ENCODE results near the gene DAD1. TPM values are rescaled to one million over a fixed set of nuclear protein-coding genes. Genes with fewer than 3 reads are reported as not detected.

DAD1 gene
- total and polyA plus RNA-seq, 3 experiments from 2014 or later, result 329 to 622 (median 353) TPM

- CTCF ChIA-PET, result interaction anchor here (0.6 to 6.5 kb wide), 8 partner anchors 8 to 388 kb away, joined by 3 to 37 read pairs (median 6); partner anchors contain the start of gene OXA1L
- Histone ChIP-seq H3K9me3 (ENCODE audit: low read length) (no peaks in the 10 kb centered on the region), H3K4me3 (ENCODE audit: low read length) (peak within 1 kb of the TSS; percentile 90), H3K27ac (ENCODE audit: low read depth, low read length) (peak within 1 kb of the TSS; percentile 74), H3K4me1 (ENCODE audit: insufficient read depth, low read length) (peaks cover 10% of the 10 kb centered on the region), H3K36me3 (ENCODE audit: insufficient read depth, low read length) (peaks cover 12% of the 10 kb centered on the region), H3K27me3 (ENCODE audit: insufficient read depth, low read length, poor library complexity, severe bottlenecking) (no peaks in the 10 kb centered on the region)
- Mint-ChIP-seq H3K27me3 (peaks cover 0 to 3% of the 10 kb centered on the region in 2 donors), H3K4me1 (peaks cover 26 to 43% (median 36%) of the 10 kb centered on the region in 3 donors), H3K9me3 (no peaks in the 10 kb centered on the region), H3K27ac (peak within 1 kb of the TSS; percentile 69 to 97 (median 94)), H3K36me3 (peaks cover 14 to 34% (median 15%) of the 10 kb centered on the region in 3 donors), H3K4me3 (peak within 1 kb of the TSS; percentile 93 to 98 (median 96))
- DNase-seq, result peak; percentile 59 to 74 (median 63)
- POLR2A ChIA-PET, result interaction anchor here (0.5 to 2.8 kb wide), 8 partner anchors 9 to 329 kb away, joined by 3 to 51 read pairs (median 4); partner anchors contain the start of genes DAD1 and OXA1L
Observed at GRCh38 chr14:22598099-22598895, 9.3 kb upstream of the DAD1 start, which contains the start of gene ABHD4. ABHD4 (plus strand) TSS chr14:22598300; CDS start chr14:22598307, 7 bp downstream.

DNA sequence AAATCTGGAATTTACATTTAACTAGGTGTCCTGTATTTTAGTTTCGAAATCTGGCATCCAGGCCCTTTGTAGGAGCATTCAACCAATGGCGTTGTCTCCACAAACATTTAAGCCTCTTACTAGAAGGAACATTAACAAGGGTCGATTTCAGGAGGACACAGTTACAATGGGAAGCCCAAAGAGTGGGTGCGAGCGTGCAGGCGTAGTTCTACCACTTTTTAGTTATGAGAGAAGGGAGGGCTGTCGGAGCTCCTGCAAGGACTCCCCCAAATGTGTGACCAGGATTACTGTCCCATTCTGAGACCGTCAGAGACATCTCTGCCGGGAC, 8.7 kb upstream of the DAD1 start:
- DNase-seq, result no peak
- peaks cover 26 to 43% (median 36%) of the 10 kb centered on the region in 3 donors for H3K4me1 Mint-ChIP-seq
- H3K9me3 ChIP-seq (ENCODE audit: low read length), result no peaks in the 10 kb centered on the region
- ChIA-PET CTCF (interaction anchor here (0.6 to 6.5 kb wide), 5 partner anchors 8 to 389 kb away, joined by 3 to 37 read pairs (median 7); no protein-coding TSS in a partner anchor), POLR2A (interaction anchor here (0.7 to 2.8 kb wide), 4 partner anchors 9 to 226 kb away, joined by 3 to 51 read pairs (median 3); partner anchors contain the start of gene DAD1)
- H3K4me3 Mint-ChIP-seq, result peak overlapping the region; percentile 93 to 98 (median 96)
- peaks cover 6% of the 10 kb centered on the region for H3K36me3 ChIP-seq (ENCODE audit: insufficient read depth, low read length)
- H3K27ac ChIP-seq (ENCODE audit: low read depth, low read length), result peak overlapping the region; percentile 74
- H3K27me3 Mint-ChIP-seq, result peaks cover 0 to 7% of the 10 kb centered on the region in 2 donors
- H3K9me3 Mint-ChIP-seq, result no peaks in the 10 kb centered on the region
- peaks cover 10% of the 10 kb centered on the region for H3K4me1 ChIP-seq (ENCODE audit: insufficient read depth, low read length)
- H3K4me3 ChIP-seq (ENCODE audit: low read length), result peak overlapping the region; percentile 90
- H3K27ac Mint-ChIP-seq, result peak overlapping the region; percentile 52 to 96 (median 90)
- no peaks in the 10 kb centered on the region for H3K27me3 ChIP-seq (ENCODE audit: insufficient read depth, low read length, poor library complexity, severe bottlenecking)
- peaks cover 10 to 28% (median 11%) of the 10 kb centered on the region in 3 donors for H3K36me3 Mint-ChIP-seq

DNA sequence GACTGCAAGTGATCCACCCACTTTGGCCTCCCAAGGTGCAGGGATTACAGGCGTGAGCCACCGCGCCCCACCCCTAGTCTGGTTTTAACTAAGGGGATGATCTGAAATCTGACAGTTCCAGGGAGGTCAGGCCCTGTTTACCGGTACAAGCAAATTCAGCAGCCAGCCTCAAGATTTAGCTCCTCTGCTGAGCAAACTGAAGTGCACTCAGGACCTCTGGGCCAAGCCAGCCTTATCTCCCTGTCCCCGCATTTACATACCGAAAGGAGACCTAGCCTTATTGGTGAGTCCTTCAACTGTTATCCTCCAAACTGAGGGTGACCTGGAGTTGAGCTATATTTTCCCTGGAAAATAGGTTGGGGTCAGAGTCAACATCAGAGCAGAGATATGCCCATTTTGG, 8.2 kb upstream of the DAD1 start:
- Mint-ChIP-seq H3K27me3 (peaks cover 0 to 7% of the 10 kb centered on the region in 2 donors), H3K4me1 (peaks cover 24 to 43% (median 36%) of the 10 kb centered on the region in 3 donors), H3K9me3 (no peaks in the 10 kb centered on the region), H3K4me3 (peak overlapping the region in 6 of 7 donors; percentile 93 to 98 (median 96)), H3K36me3 (peaks cover 5 to 24% (median 7%) of the 10 kb centered on the region in 3 donors), H3K27ac (peak overlapping the region in 6 of 8 donors; percentile 21 to 91 (median 56))
- H3K4me3 ChIP-seq (ENCODE audit: low read length), result peak overlapping the region; percentile 90
- no peaks in the 10 kb centered on the region for H3K27me3 ChIP-seq (ENCODE audit: insufficient read depth, low read length, poor library complexity, severe bottlenecking)
- POLR2A ChIA-PET, result interaction anchor here (0.7 to 2.8 kb wide), 4 partner anchors 8 to 226 kb away, joined by 3 to 51 read pairs (median 3); partner anchors contain the start of gene DAD1
- CTCF ChIA-PET, result interaction anchor here (1.7 to 6.5 kb wide), 3 partner anchors 7 to 40 kb away, joined by 7 to 37 read pairs (median 8); no protein-coding TSS in a partner anchor
- DNase-seq, result no peak
- H3K36me3 ChIP-seq (ENCODE audit: insufficient read depth, low read length), result peaks cover 3% of the 10 kb centered on the region
- H3K9me3 ChIP-seq (ENCODE audit: low read length), result no peaks in the 10 kb centered on the region
- no peak overlapping the region for H3K27ac ChIP-seq (ENCODE audit: low read depth, low read length)
- peaks cover 10% of the 10 kb centered on the region for H3K4me1 ChIP-seq (ENCODE audit: insufficient read depth, low read length)

DNA sequence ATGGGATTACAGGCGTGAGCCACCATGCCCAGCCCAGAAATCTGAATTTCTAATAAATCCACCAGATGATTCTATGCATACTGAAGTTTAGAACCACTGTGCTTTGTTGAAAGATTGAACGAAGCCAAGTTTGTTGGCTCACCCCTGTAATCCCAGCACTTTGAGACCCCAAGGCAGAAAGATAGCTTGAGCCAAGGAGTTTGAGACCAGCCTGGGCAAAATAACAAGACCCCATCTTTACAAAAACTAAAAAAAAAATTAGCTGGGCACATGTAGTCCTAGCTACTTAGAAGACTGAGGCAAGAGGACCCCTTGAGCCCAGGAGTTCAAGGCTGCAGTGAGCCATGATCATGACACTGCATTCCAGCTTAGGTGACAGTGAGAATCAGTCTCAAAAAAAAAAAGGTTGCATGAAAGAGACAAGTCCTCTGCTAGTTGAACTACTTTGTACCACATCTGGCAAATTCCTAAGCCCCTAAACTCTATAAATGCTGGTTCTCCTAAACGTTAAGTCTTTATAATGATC, 7.4 kb upstream of the DAD1 start:
- H3K27me3 Mint-ChIP-seq, result peaks cover 0 to 7% of the 10 kb centered on the region in 2 donors
- Histone ChIP-seq H3K27me3 (ENCODE audit: insufficient read depth, low read length, poor library complexity, severe bottlenecking) (no peaks in the 10 kb centered on the region), H3K36me3 (ENCODE audit: insufficient read depth, low read length) (no peaks in the 10 kb centered on the region), H3K27ac (ENCODE audit: low read depth, low read length) (no peak overlapping the region), H3K9me3 (ENCODE audit: low read length) (no peaks in the 10 kb centered on the region), H3K4me3 (ENCODE audit: low read length) (no peak overlapping the region), H3K4me1 (ENCODE audit: insufficient read depth, low read length) (peaks cover 10% of the 10 kb centered on the region)
- H3K9me3 Mint-ChIP-seq, result no peaks in the 10 kb centered on the region
- ChIA-PET CTCF (interaction anchor here (6.5 kb wide), 1 partner anchor 26 kb away, joined by 37 read pairs; no protein-coding TSS in a partner anchor), POLR2A (no interaction called here)
- peaks cover 0 to 15% (median 0%) of the 10 kb centered on the region in 3 donors for H3K36me3 Mint-ChIP-seq
- H3K27ac Mint-ChIP-seq, result peak overlapping the region in 1 of 8 donors; percentile 47
- peaks cover 24 to 39% (median 36%) of the 10 kb centered on the region in 3 donors for H3K4me1 Mint-ChIP-seq
- no peak for DNase-seq
- peak overlapping the region in 4 of 7 donors; percentile 19 to 93 (median 52) for H3K4me3 Mint-ChIP-seq

- Mint-ChIP-seq H3K4me3 (peak overlapping the region in 1 of 7 donors; percentile 34), H3K36me3 (peaks cover 0 to 14% (median 0%) of the 10 kb centered on the region in 3 donors), H3K4me1 (peaks cover 26 to 31% (median 31%) of the 10 kb centered on the region in 3 donors)
Observed at GRCh38 chr14:22594156-22594716, 5.2 kb upstream of the DAD1 start.

DNA sequence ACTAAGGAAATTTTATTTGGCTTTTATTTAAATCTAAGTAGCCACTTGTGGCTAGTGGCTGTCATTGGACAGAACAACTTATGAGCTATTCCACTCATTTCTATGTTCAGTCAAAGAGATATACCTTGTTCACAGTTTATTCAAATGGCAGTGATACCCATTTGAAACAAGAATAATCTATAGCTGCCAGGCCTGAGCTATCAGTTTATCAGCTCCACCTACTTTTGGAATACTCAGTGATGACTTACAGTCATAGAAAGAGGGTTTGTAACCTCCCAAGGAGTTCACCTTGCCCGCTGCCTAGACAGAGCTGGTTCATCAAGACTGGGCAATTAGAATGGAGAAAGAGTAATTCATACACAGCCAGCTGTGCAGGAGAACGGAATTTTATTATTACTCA, 4.6 kb upstream of the DAD1 start:
- Histone ChIP-seq H3K4me1 (ENCODE audit: insufficient read depth, low read length) (peaks cover 7% of the 10 kb centered on the region), H3K27ac (ENCODE audit: low read depth, low read length) (no peak overlapping the region), H3K36me3 (ENCODE audit: insufficient read depth, low read length) (no peaks in the 10 kb centered on the region), H3K9me3 (ENCODE audit: low read length) (no peaks in the 10 kb centered on the region), H3K4me3 (ENCODE audit: low read length) (no peak overlapping the region), H3K27me3 (ENCODE audit: insufficient read depth, low read length, poor library complexity, severe bottlenecking) (no peaks in the 10 kb centered on the region)
- Mint-ChIP-seq H3K27me3 (peaks cover 4 to 7% of the 10 kb centered on the region in 2 donors), H3K36me3 (peaks cover 0 to 17% (median 0%) of the 10 kb centered on the region in 3 donors), H3K4me1 (peaks cover 23 to 31% (median 27%) of the 10 kb centered on the region in 3 donors), H3K27ac (no peak overlapping the region), H3K9me3 (peaks cover 0 to 3% (median 0%) of the 10 kb centered on the region in 5 donors), H3K4me3 (no peak overlapping the region)
- ChIA-PET POLR2A (no interaction called here), CTCF (interaction anchor here (0.6 to 6.5 kb wide), 4 partner anchors 11 to 264 kb away, joined by 3 to 37 read pairs (median 3); no protein-coding TSS in a partner anchor)
- no peak for DNase-seq

More at GRCh38 chr14:22594156-22594716, 5.2 kb upstream of the DAD1 start:
- no peak overlapping the region for H3K27ac ChIP-seq (ENCODE audit: low read depth, low read length)
- POLR2A ChIA-PET, result interaction anchor here (0.7 kb wide), 1 partner anchor 129 kb away, joined by 10 read pairs; no protein-coding TSS in a partner anchor
- peaks cover 0 to 7% of the 10 kb centered on the region in 2 donors for H3K27me3 Mint-ChIP-seq
- H3K9me3 ChIP-seq (ENCODE audit: low read length), result no peaks in the 10 kb centered on the region
- H3K4me1 ChIP-seq (ENCODE audit: insufficient read depth, low read length), result peaks cover 14% of the 10 kb centered on the region
- no peak overlapping the region for H3K4me3 ChIP-seq (ENCODE audit: low read length)
- DNase-seq, result no peak
- H3K36me3 ChIP-seq (ENCODE audit: insufficient read depth, low read length), result no peaks in the 10 kb centered on the region
- CTCF ChIA-PET, result interaction anchor here (1.1 to 6.5 kb wide), 2 partner anchors 12 to 23 kb away, joined by 3 to 37 read pairs; no protein-coding TSS in a partner anchor
- H3K9me3 Mint-ChIP-seq, result no peaks in the 10 kb centered on the region
- H3K27ac Mint-ChIP-seq, result peak overlapping the region in 1 of 8 donors; percentile 8
- no peaks in the 10 kb centered on the region for H3K27me3 ChIP-seq (ENCODE audit: insufficient read depth, low read length, poor library complexity, severe bottlenecking)

DNA sequence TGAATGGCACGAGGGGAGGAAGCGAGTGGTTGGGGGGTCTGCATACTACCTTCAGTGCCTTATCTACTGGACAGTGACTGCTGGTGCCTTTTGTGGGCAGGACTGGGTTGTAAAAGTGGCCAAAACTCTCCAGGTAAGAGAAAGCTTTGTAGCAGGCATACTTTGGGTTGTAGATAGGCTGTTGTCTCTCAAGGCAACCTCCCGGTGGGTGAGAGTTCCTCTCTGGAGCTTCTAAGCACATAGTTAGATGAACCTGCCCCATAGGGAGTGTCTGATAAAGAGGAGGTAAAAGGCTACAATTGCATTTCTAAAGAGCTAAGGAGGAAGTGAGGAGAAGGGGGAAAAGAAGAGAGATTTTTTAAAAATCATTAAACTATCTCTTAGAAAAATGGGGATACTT, 4.2 kb upstream of the DAD1 start:
- Mint-ChIP-seq H3K27ac (peak overlapping the region in 2 of 8 donors; percentile 5), H3K4me3 (no peak overlapping the region), H3K27me3 (peaks cover 4 to 7% of the 10 kb centered on the region in 2 donors), H3K9me3 (peaks cover 0 to 3% (median 0%) of the 10 kb centered on the region in 5 donors), H3K4me1 (peaks cover 23 to 32% (median 27%) of the 10 kb centered on the region in 3 donors), H3K36me3 (peaks cover 0 to 16% (median 0%) of the 10 kb centered on the region in 3 donors)
- POLR2A ChIA-PET, result no interaction called here
- Histone ChIP-seq H3K4me3 (ENCODE audit: low read length) (no peak overlapping the region), H3K4me1 (ENCODE audit: insufficient read depth, low read length) (peaks cover 9% of the 10 kb centered on the region), H3K27ac (ENCODE audit: low read depth, low read length) (no peak overlapping the region), H3K36me3 (ENCODE audit: insufficient read depth, low read length) (no peaks in the 10 kb centered on the region), H3K27me3 (ENCODE audit: insufficient read depth, low read length, poor library complexity, severe bottlenecking) (no peaks in the 10 kb centered on the region), H3K9me3 (ENCODE audit: low read length) (no peaks in the 10 kb centered on the region)
- DNase-seq, result no peak
- CTCF ChIA-PET, result interaction anchor here (0.6 to 6.5 kb wide), 4 partner anchors 11 to 264 kb away, joined by 3 to 37 read pairs (median 3); no protein-coding TSS in a partner anchor
